Measurements from ENCODE around the gene ARL5B. TPM values are rescaled to one million over a fixed set of nuclear protein-coding genes. Genes with fewer than 3 reads are reported as not detected.

Gene ARL5B
- polyA plus RNA-seq, 1 donor (not counting 4 experiments of a cell fraction or from before 2014, with no cell fraction given): 10.4 TPM

GRCh38 chr10:18649364-18649959, 9.8 kb upstream of the ARL5B start:
- DNase-seq (ENCODE audit: low read depth, low spot score) (no peak), FAIRE-seq (no peak)
- Histone ChIP-seq H3K4me2 (ENCODE audit: control insufficient read depth, extremely low read depth, insufficient read depth, low read depth, low read length) (peak overlapping the region; percentile 98), H4K20me1 (ENCODE audit: control insufficient read depth, extremely low read depth, insufficient read depth, low read length) (no peaks in the 10 kb centered on the region), H3K36me3 (ENCODE audit: control insufficient read depth in 2 of 2, extremely low read depth in 1 of 2, insufficient read depth in 2 of 2, low read length in 2 of 2) (no peaks in the 10 kb centered on the region), H3K4me3 (ENCODE audit: control insufficient read depth in 2 of 3, extremely low read depth in 1 of 3, insufficient read depth in 2 of 3, low read depth in 1 of 3, low read length in 3 of 3) (peak overlapping the region in 2 of 3 experiments; percentile 99), H3K27ac (ENCODE audit: control insufficient read depth, insufficient read depth, low read length) (peak overlapping the region; percentile 91), H3K79me2 (ENCODE audit: control insufficient read depth, insufficient read depth, low read length) (peaks cover 19% of the 10 kb centered on the region), H3K9me1 (ENCODE audit: control insufficient read depth, extremely low read depth, insufficient read depth, low read length) (no peaks in the 10 kb centered on the region), H3K9me3 (ENCODE audit: control insufficient read depth, low read depth, low read length) (no peaks in the 10 kb centered on the region), H3K4me1 (ENCODE audit: control insufficient read depth, extremely low read depth, insufficient read depth, low read length) (peaks cover 3% of the 10 kb centered on the region), H3K9ac (ENCODE audit: control insufficient read depth, extremely low read depth, insufficient read depth, low read length) (no peak overlapping the region), H2AFZ (ENCODE audit: control insufficient read depth, low read length) (no peak overlapping the region), H3K27me3 (ENCODE audit: control insufficient read depth, extremely low read depth, insufficient read depth, low read length) (no peaks in the 10 kb centered on the region)
- dilution Hi-C loops (cut with MboI; ENCODE audit: extremely low pct_ligation_motif_present, low sequenced_read_pairs): no loop called here
- TF ChIP-seq CTCF (optimal IDR thresholded peaks at IDR 0.05 in 1 of 3, IDR thresholded peaks at IDR 0.05 in 1 of 3, conservative IDR thresholded peaks at IDR 0.05 in 1 of 3; ENCODE audit: extremely low read depth in 1 of 3, insufficient read depth in 2 of 3, low read length in 3 of 3) (no peak), EZH2 (IDR thresholded peaks at IDR 0.05; ENCODE audit: low read length) (no peak)

- H3K4me2 ChIP-seq (ENCODE audit: control insufficient read depth, extremely low read depth, insufficient read depth, low read depth, low read length): peak overlapping the region; percentile 98
- dilution Hi-C loops (cut with MboI; ENCODE audit: extremely low pct_ligation_motif_present, low sequenced_read_pairs): no loop called here
- peaks cover 3% of the 10 kb centered on the region for H3K4me1 ChIP-seq (ENCODE audit: control insufficient read depth, extremely low read depth, insufficient read depth, low read length)
- peak overlapping the region; percentile 91 for H3K27ac ChIP-seq (ENCODE audit: control insufficient read depth, insufficient read depth, low read length)
- no peak for DNase-seq (ENCODE audit: low read depth, low spot score)
- H3K79me2 ChIP-seq (ENCODE audit: control insufficient read depth, insufficient read depth, low read length): peaks cover 19% of the 10 kb centered on the region
- H3K36me3 ChIP-seq (ENCODE audit: control insufficient read depth in 2 of 2, extremely low read depth in 1 of 2, insufficient read depth in 2 of 2, low read length in 2 of 2): no peaks in the 10 kb centered on the region
- no peaks in the 10 kb centered on the region for H3K9me3 ChIP-seq (ENCODE audit: control insufficient read depth, low read depth, low read length)
- peak overlapping the region; percentile 94 for H3K9ac ChIP-seq (ENCODE audit: control insufficient read depth, extremely low read depth, insufficient read depth, low read length)
- FAIRE-seq: no peak
- H3K4me3 ChIP-seq (ENCODE audit: control insufficient read depth in 2 of 3, extremely low read depth in 1 of 3, insufficient read depth in 2 of 3, low read depth in 1 of 3, low read length in 3 of 3): peak overlapping the region; percentile 73 to 99 (median 99)
- no peaks in the 10 kb centered on the region for H3K9me1 ChIP-seq (ENCODE audit: control insufficient read depth, extremely low read depth, insufficient read depth, low read length)
- no peaks in the 10 kb centered on the region for H4K20me1 ChIP-seq (ENCODE audit: control insufficient read depth, extremely low read depth, insufficient read depth, low read length)
- H3K27me3 ChIP-seq (ENCODE audit: control insufficient read depth, extremely low read depth, insufficient read depth, low read length): no peaks in the 10 kb centered on the region
- TF ChIP-seq EZH2 (IDR thresholded peaks at IDR 0.05; ENCODE audit: low read length) (no peak), CTCF (optimal IDR thresholded peaks at IDR 0.05 in 1 of 3, IDR thresholded peaks at IDR 0.05 in 1 of 3, conservative IDR thresholded peaks at IDR 0.05 in 1 of 3; ENCODE audit: extremely low read depth in 1 of 3, insufficient read depth in 2 of 3, low read length in 3 of 3) (no peak)
- H2AFZ ChIP-seq (ENCODE audit: control insufficient read depth, low read length): peak overlapping the region; percentile 98
These were observed 8.7 kb upstream of the ARL5B start for GRCh38 chr10:18650404-18650997.
